Amniotic stem cell (primary cell): ENCODE measurements around the gene COL26A1.
"Not testable (repeated sequence)": the region's sequence is repeated elsewhere in the genome, so short reads cannot be mapped to it uniquely, and the experiment has no call there.

Experiments
- DNase-seq: peaks from one replicate; lab custom pipeline; 2025; lab: John Stamatoyannopoulos, UW

The COL26A1 gene

DNA sequence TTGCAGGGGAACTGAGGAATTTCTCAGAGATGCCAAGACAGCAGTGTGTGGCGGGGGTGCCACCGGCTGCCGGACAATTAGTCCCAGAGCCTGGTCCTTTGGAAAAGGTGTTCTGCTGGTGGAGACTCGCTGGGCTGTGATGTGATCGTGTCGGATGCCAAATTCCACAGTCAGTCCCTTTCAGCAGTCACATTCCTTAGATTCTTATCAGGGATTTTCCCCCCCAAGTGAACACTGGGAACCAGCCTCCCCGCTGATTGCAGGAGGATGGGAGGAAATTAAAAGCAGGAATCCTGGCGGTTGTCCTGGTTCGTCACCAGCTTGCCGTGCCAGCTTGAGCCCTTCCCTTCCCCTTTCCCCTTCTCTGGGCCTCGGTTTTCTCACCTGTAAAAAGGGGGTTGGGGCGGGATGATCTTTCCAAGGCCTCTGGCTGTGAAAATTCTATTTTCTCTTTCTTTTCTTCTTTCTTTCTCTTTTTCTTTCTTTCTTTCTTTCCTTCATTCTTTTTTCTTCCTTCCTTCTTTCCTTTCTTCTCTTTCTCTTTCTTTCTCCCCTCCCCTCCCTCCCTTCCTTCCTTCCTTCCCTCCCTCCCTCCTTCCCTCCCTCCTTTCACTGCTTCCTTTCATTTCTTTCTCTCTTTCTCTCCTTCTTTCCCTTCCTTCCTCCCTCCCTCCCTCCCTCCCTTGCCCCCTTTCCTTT lies 39.6 kb downstream of the COL26A1 start:
- DNase-seq: peak; percentile 43

GRCh38 chr7:101402835-101403234 lies 40.2 kb downstream of the COL26A1 start:
- no peak for DNase-seq

DNA sequence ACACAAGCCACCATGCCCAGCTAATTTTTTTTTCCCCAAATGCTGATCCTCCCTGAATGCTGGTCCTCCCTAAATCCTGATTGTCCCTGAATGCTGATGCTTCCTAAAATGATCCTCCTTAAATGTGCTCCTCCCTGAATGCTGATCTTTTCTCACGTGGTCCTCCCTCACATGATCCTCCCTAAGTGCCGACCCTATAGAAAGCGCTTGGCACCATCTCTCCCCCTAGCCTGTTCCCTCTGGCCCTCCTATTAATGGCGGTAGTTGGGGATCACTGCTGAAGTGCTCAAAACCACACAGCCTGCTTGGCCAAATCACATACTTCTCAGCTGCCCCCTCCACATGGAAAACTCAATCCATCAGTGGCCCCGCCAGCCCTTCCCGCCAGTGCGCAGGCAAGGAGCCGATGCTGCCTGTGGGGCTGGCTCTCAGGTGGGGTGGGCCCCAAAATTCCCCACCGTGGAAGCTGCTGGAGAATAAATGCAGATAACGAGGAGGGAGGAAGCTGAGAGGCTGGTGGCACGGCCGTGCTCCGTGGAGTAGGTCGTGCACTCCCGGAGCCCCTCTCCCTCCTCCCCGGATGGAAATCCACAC lies 42.9 kb downstream of the COL26A1 start:
- DNase-seq: no peak

- DNase-seq: no peak
These were observed 48.2 kb downstream of the COL26A1 start for GRCh38 chr7:101410743-101411507.

DNA sequence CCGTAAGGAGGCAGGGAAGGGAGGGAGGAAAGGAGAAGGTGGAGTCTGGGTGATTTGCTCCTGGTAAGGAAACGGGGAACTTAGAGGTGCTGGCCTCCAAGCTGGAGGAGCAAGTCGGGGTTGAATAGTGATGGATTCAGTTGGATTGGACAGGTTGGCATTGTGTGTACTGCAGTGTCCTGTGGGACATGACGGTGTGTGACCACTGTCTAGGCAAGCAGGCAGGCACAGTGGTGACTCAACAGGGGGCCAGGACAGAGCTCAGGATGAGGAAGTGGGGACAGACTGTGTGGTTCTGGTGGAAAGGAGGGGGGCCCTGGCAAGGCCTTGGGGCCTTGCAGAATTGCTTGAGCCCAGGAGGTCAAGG lies 48.8 kb downstream of the COL26A1 start:
- DNase-seq: no peak

DNA sequence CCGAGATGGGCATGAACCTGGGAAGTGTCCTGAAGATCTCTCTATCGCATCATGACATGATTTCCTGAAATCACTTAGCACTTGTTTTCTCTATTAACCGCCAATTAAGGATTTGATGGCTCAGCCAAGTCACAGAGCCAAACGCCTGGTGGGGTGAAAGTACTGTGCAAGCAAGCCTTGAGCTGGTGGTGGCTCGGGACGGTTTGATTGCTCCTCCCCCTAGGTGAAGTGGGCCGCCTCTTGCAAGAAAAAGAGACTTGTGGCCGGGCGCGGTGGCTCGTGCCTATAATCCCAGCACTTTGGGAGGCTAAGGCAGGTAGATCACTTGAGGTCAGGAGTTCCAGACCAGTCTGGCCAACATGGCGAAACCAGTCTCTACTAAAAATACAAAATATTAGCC lies 50.3 kb downstream of the COL26A1 start:
- DNase-seq: no peak

- DNase-seq: no peak
These were observed 56.0 kb downstream of the COL26A1 start for GRCh38 chr7:101418694-101419093.

DNA sequence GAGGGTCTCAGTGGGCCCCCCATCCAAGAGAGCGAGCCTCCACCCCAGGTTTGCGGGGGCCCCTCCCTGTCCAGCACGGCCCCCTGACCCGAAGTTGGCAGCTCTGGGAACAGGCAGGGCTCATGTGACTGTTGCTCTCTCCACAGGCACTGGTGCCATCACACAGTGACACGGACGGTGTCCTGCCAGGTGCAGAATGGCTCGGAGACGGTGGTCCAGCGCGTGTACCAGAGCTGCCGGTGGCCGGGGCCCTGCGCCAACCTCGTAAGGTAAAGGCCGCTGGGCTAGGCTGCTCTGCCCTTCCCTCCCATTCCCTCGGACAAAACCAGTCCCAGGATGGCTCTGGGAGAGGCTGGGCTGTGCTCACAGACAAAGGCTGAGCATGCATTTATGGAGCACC lies 57.2 kb downstream of the COL26A1 start:
- no peak for DNase-seq

GRCh38 chr7:101420436-101420835 lies 57.8 kb downstream of the COL26A1 start:
- no peak for DNase-seq

GRCh38 chr7:101422356-101423195 lies 59.9 kb downstream of the COL26A1 start:
- DNase-seq: no peak

- no peak for DNase-seq
These were observed 63.8 kb downstream of the COL26A1 start for GRCh38 chr7:101426303-101427011.

- no peak for DNase-seq
These were observed 65.6 kb downstream of the COL26A1 start for GRCh38 chr7:101428093-101428866.

DNA sequence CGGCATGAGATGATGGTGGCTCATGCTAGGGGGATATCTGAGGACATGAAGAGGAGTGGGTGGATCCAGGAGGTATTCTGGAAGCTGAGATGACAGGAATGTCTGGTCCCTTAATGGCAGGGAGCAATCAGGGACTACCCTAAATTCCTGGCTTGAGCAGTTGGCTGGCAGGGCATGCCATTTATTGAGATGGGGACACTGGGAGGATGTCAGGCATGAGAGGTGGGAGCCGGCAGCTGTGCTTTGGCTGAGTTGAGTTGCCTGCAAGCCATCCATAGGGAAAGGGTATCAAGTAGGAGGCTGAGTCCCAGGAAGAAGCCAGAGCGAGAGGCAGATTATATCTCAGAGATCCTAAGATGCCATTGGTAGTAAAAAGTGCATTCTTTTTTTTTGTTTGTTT lies 69.6 kb downstream of the COL26A1 start:
- DNase-seq: no peak

GRCh38 chr7:101433688-101434087 lies 71.0 kb downstream of the COL26A1 start:
- no peak for DNase-seq

GRCh38 chr7:101434155-101434554 lies 71.5 kb downstream of the COL26A1 start:
- not testable (repeated sequence) for DNase-seq

- no peak for DNase-seq
These were observed 73.0 kb downstream of the COL26A1 start for GRCh38 chr7:101435461-101436220.

DNA sequence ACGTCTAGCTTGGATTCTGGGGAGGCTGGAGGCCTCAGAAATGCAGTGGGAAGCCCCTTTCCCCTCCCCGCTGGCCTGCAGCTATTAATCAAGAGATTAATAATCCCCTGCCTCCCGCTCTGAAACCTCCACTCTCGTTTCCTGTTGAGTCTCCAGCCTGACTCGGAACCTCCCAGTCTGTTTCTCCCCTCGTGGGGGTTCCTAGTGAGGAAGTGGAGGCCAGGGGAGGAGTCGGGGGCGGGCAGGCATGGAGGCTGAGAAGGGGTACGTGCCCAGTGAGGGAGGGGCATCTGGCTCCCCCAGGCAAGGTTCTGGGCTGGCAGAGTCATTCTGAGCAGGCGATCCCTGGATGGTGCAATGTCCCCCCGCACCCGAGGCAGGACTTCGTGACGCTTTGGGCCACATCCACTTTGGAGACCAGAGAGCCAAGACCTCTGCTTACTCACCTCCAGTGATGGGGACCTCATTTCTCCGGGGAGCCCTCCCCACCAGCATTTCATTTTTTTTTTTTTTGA lies 73.6 kb downstream of the COL26A1 start:
- no peak for DNase-seq

- no peak for DNase-seq
These were observed 74.3 kb downstream of the COL26A1 start for GRCh38 chr7:101436857-101437576.

DNA sequence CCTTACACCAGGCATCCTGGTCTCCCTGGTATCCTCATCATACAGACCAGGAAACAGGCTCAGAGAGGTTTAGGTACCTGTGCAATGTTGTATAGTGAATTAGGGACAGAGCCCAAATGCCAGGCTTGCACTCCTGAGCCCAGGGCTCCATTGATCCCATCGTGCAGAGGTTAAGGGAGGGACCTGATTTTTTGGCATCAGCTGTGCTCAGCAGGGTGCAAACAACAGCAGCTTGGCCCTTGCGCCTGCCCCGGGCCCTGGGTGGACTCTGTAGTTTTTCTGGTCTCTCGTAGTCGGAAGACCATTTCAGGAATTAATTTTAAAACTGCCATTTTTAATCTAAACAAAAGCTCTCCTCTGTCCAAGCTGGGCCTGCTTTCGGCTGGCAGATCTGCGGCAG lies 79.2 kb downstream of the COL26A1 start:
- no peak for DNase-seq
